OCI-LY7 (cell line): Measurements from ENCODE around the gene NAA10.

ENCODE experiments used
- EZH2phosphoT487 ChIP-seq: fragments of 200-600 bp; sonication (generic); IDR thresholded peaks from 2 replicates; pipeline ENCODE4 v1.6.1; 2018; ENCODE audit warnings: low read depth, borderline replicate concordance, mild to moderate bottlenecking, mixed run types, antibody characterized with exemption, low read length, moderate library complexity, mixed read lengths
- TF ChIP-seq, protein P1 (sequence below): fragments of 200-600 bp; sonication (generic); conservative IDR thresholded peaks from 2 replicates; pipeline ENCODE4 v1.5.1; 2014; ENCODE audit warnings: mild to moderate bottlenecking, antibody characterized with exemption, low read length, moderate library complexity, mixed read lengths

- TF ChIP-seq, protein P1, sequence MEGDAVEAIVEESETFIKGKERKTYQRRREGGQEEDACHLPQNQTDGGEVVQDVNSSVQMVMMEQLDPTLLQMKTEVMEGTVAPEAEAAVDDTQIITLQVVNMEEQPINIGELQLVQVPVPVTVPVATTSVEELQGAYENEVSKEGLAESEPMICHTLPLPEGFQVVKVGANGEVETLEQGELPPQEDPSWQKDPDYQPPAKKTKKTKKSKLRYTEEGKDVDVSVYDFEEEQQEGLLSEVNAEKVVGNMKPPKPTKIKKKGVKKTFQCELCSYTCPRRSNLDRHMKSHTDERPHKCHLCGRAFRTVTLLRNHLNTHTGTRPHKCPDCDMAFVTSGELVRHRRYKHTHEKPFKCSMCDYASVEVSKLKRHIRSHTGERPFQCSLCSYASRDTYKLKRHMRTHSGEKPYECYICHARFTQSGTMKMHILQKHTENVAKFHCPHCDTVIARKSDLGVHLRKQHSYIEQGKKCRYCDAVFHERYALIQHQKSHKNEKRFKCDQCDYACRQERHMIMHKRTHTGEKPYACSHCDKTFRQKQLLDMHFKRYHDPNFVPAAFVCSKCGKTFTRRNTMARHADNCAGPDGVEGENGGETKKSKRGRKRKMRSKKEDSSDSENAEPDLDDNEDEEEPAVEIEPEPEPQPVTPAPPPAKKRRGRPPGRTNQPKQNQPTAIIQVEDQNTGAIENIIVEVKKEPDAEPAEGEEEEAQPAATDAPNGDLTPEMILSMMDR = no peak
- no peak for TF ChIP-seq EZH2phosphoT487
Observed at GRCh38 chrX:153960786-153961185, 25.9 kb upstream of the NAA10 start.
